PC-3 (cell line): Measurements from ENCODE around the gene HHATL. TPM values are rescaled to one million over a fixed set of nuclear protein-coding genes. Genes with fewer than 3 reads are reported as not detected.

Experiments
- ATAC-seq: fragments of 200-7000 bp; cut with Tn5 transposase; 2 replicates; pipeline ENCODE4 v1.9.1; 2020; ENCODE audit warnings: mild to moderate bottlenecking, moderate library complexity
- BruUV-seq: library from RNA; stranded (reverse); fragments of 400-500 nt; replicated peaks from 2 replicates; lab custom pipeline; 2021; lab: Mats Ljungman, UMichigan
- CTCF ChIA-PET: fragments of 300-600 bp; sonication (Branson Sonifier 250); formaldehyde crosslinking; loops from one replicate; lab custom pipeline; 2022; ENCODE audit warnings: antibody characterized with exemption; lab: Charles Lee
- POLR2A ChIA-PET: fragments of 300-600 bp; sonication (Branson Sonifier 250); formaldehyde crosslinking; loops from one replicate; lab custom pipeline; 2022; ENCODE audit warnings: antibody characterized with exemption; ENCODE audit not compliant: unreplicated experiment; lab: Charles Lee
- DNase-seq: peaks from one replicate; pipeline ENCODE4 v3.0.0-alpha.2; 2015
- H2AFZ ChIP-seq: fragments of 300-600 bp; sonication (generic); 2 replicates; pipeline ENCODE4 v1.6.0; 2016; ENCODE audit warnings: antibody characterized with exemption, low read length
- H3F3A ChIP-seq: fragments of 300-600 bp; sonication (generic); one replicate; pipeline ENCODE4 v1.6.0; 2017; ENCODE audit warnings: antibody characterized with exemption, low read length, control low read depth, mild to moderate bottlenecking; ENCODE audit not compliant: unreplicated experiment
- H3K27ac ChIP-seq: fragments of 300-600 bp; sonication (generic); 2 replicates; pipeline ENCODE4 v1.5.1; 2016; ENCODE audit warnings: mild to moderate bottlenecking, low read length
- H3K27me3 ChIP-seq: fragments of 300-600 bp; sonication (generic); 2 replicates; pipeline ENCODE4 v1.6.1; 2016; ENCODE audit warnings: low read length, mixed read lengths
- H3K36me3 ChIP-seq: fragments of 300-600 bp; sonication (generic); 2 replicates; pipeline ENCODE4 v1.6.1; 2016; ENCODE audit warnings: low read depth, mixed run types, low read length, mixed read lengths
- H3K4me1 ChIP-seq: fragments of 300-600 bp; sonication (generic); 2 replicates; pipeline ENCODE4 v1.5.1; 2016; ENCODE audit warnings: low read length; ENCODE audit not compliant: insufficient read depth
- H3K4me2 ChIP-seq: fragments of 300-600 bp; sonication (generic); 2 replicates; pipeline ENCODE4 v1.6.0; 2016; ENCODE audit warnings: low read length
- H3K4me3 ChIP-seq: fragments of 300-600 bp; sonication (generic); 2 replicates; pipeline ENCODE4 v1.5.1; 2016; ENCODE audit warnings: mild to moderate bottlenecking, low read length, mixed read lengths
- H3K79me2 ChIP-seq: fragments of 300-600 bp; sonication (generic); 2 replicates; pipeline ENCODE4 v1.6.1; 2017; ENCODE audit warnings: low read length, mixed read lengths
- H3K9ac ChIP-seq: fragments of 300-600 bp; sonication (generic); 2 replicates; pipeline ENCODE4 v1.6.0; 2016; ENCODE audit warnings: mild to moderate bottlenecking, low read length
- H3K9me2 ChIP-seq: fragments of 300-600 bp; sonication (generic); replicated peaks from 2 replicates; pipeline ENCODE4 v1.6.1; 2016; ENCODE audit warnings: mixed run types, low read length, mixed read lengths
- H3K9me3 ChIP-seq: fragments of 300-600 bp; sonication (generic); 2 replicates; pipeline ENCODE4 v1.6.1; 2016; ENCODE audit warnings: low read length, mixed read lengths
- H4K20me1 ChIP-seq: fragments of 300-600 bp; sonication (generic); 2 replicates; pipeline ENCODE4 v1.6.1; 2016; ENCODE audit warnings: low read length, mixed read lengths
- EZH2 ChIP-seq: fragments of 300-600 bp; sonication (generic); IDR thresholded peaks from one replicate; pipeline ENCODE4 v1.6.1; 2017; ENCODE audit warnings: antibody characterized with exemption, mild to moderate bottlenecking, low read length; ENCODE audit not compliant: unreplicated experiment
- EZH2phosphoT487 ChIP-seq: fragments of 300-600 bp; sonication (generic); IDR thresholded peaks from 2 replicates; pipeline ENCODE4 v1.6.1; 2018; ENCODE audit warnings: mild to moderate bottlenecking, antibody characterized with exemption, low read length, borderline replicate concordance
- intact Hi-C: fragments of 100-400 bp; cut with micrococcal nuclease; formaldehyde crosslinking; loops from 2 replicates; pipeline ENCODE4 v1.9.0; 2023
- total RNA-seq: library from RNA; depleted of rRNA; stranded (reverse); fragments of >200 nt; gene quantifications from 2 replicates; pipeline ENCODE4 v1.2.3, GENCODE V29; 2014
- TF ChIP-seq, protein P1 (sequence below): fragments of 300-600 bp; sonication (generic); conservative IDR thresholded peaks from 2 replicates; pipeline ENCODE4 v1.5.1; 2017; ENCODE audit warnings: antibody characterized with exemption, low read depth, mild to moderate bottlenecking, low read length

The HHATL gene
- total RNA-seq, 1 experiment from 2014 or later = not detected

DNA sequence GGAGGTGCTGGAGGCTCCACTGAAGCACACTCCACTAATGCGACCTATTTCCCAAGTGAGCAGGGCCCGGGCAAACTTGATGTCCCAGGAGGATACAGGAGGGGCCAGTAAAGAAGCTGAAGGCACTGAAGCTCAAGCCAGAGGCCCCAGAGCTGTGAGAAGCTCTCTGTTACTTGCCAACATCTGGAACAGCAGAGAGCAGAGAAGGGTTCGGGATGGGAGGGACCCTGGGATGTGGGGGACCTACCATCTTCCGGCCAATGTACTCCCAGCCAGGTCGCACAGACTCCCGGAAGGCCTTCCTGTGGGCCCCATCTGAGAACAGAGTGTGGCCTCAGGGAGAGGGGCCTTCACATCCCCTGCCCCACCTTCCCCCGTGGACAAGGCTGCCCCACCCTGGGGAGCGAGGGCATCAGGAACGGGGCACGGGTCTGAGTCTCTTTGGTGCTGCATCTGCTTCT is 3.1 kb downstream of the HHATL start:
- H3K4me2 ChIP-seq = no peak overlapping the region
- no peaks in the 10 kb centered on the region for H3K36me3 ChIP-seq
- no peak overlapping the region for H2AFZ ChIP-seq
- no peak overlapping the region for H3K9ac ChIP-seq
- H4K20me1 ChIP-seq = no peaks in the 10 kb centered on the region
- no peaks in the 10 kb centered on the region for H3K79me2 ChIP-seq
- H3F3A ChIP-seq = no peaks in the 10 kb centered on the region
- BruUV-seq = no TSS peak
- no peaks in the 10 kb centered on the region for H3K9me2 ChIP-seq
- ChIA-PET CTCF (no interaction called here), POLR2A (no interaction called here)
- TF ChIP-seq, protein P1, sequence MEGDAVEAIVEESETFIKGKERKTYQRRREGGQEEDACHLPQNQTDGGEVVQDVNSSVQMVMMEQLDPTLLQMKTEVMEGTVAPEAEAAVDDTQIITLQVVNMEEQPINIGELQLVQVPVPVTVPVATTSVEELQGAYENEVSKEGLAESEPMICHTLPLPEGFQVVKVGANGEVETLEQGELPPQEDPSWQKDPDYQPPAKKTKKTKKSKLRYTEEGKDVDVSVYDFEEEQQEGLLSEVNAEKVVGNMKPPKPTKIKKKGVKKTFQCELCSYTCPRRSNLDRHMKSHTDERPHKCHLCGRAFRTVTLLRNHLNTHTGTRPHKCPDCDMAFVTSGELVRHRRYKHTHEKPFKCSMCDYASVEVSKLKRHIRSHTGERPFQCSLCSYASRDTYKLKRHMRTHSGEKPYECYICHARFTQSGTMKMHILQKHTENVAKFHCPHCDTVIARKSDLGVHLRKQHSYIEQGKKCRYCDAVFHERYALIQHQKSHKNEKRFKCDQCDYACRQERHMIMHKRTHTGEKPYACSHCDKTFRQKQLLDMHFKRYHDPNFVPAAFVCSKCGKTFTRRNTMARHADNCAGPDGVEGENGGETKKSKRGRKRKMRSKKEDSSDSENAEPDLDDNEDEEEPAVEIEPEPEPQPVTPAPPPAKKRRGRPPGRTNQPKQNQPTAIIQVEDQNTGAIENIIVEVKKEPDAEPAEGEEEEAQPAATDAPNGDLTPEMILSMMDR = no peak
- no peak for TF ChIP-seq EZH2phosphoT487
- TF ChIP-seq EZH2 = no peak
- H3K9me3 ChIP-seq = no peaks in the 10 kb centered on the region
- H3K4me1 ChIP-seq = 0 out of 2 replicates have a peak, but pooled peaks cover 3% of the 10 kb centered on the region
- no peak for DNase-seq
- intact Hi-C loops = no loop called here
- no peak overlapping the region for H3K27ac ChIP-seq
- ATAC-seq = no peak
- H3K27me3 ChIP-seq = no peaks in the 10 kb centered on the region
- H3K4me3 ChIP-seq = no peak overlapping the region

DNA sequence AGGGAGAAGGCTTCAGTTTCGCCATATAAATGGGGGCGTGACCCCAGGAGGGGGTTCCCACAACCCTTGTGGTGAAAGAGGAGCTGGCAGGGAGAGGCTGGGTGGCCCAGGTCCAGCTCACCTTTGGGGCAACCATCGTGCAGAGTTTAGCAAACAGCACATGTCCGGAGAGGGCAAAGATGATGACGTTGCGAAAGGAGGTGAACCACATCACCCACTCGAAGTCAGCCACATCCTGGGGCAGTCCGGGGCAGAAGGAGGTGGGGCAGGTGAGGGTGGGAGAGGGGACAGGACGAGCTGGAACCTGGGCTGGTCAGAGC is 3.7 kb downstream of the HHATL start:
- Histone ChIP-seq H3K4me3 (no peak overlapping the region), H3K9me2 (no peaks in the 10 kb centered on the region), H4K20me1 (no peaks in the 10 kb centered on the region), H3K79me2 (no peaks in the 10 kb centered on the region), H3K36me3 (no peaks in the 10 kb centered on the region), H3K9ac (no peak overlapping the region), H3F3A (no peaks in the 10 kb centered on the region), H2AFZ (no peak overlapping the region), H3K4me2 (no peak overlapping the region), H3K27ac (no peak overlapping the region), H3K4me1 (no peaks in the 10 kb centered on the region), H3K9me3 (no peaks in the 10 kb centered on the region), H3K27me3 (no peaks in the 10 kb centered on the region)
- intact Hi-C loops = no loop called here
- no peak for DNase-seq
- TF ChIP-seq EZH2 (no peak), EZH2phosphoT487 (no peak)
- TF ChIP-seq, protein P1 = no peak
- BruUV-seq = no TSS peak
- ATAC-seq = no peak
- ChIA-PET CTCF (no interaction called here), POLR2A (no interaction called here)

DNA sequence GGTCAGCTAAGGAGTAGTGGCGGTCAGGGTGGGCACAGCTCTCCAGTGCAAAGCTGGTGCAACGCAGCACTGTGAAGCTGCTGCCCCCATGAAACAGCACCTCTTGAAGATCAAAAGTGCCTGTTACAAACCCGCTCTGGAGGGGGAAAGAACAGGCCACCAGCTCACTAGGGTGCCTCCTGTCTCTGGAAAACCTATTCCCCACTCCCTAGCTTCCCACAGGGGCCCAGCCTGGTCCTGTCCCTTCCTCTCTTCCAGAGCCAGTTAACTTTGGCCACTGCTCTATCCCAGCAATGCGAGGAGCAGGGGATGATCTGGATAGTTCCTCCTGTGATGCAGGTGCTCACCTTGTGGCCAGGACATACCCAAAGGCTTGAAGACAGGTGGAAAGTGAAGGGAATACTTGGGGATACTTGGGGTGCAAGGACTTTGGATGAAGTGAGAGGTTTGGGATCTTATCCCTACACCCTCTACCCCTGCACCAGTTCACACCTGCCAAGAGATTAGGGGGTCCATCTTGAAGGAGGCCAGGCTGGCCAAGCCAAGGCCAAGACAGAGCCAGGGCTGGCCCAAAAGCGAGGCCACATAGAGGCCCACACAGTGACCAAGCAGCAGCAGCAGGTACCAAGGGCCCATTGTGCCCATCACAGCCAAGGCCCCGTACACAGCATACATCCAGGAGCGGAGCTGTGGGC is 4.2 kb downstream of the HHATL start:
- CTCF ChIA-PET = no interaction called here
- Histone ChIP-seq H3K27me3 (no peaks in the 10 kb centered on the region), H3K27ac (no peak overlapping the region), H3K4me1 (no peaks in the 10 kb centered on the region), H3K4me2 (no peak overlapping the region), H3K79me2 (no peaks in the 10 kb centered on the region), H4K20me1 (no peaks in the 10 kb centered on the region), H3K9me3 (no peaks in the 10 kb centered on the region), H3K9me2 (no peaks in the 10 kb centered on the region), H3F3A (no peaks in the 10 kb centered on the region), H3K9ac (no peak overlapping the region), H3K4me3 (no peak overlapping the region), H2AFZ (no peak overlapping the region), H3K36me3 (no peaks in the 10 kb centered on the region)
- intact Hi-C loops = no loop called here
- BruUV-seq = no TSS peak
- POLR2A ChIA-PET = no interaction called here
- no peak for DNase-seq
- no peak for ATAC-seq
- TF ChIP-seq EZH2phosphoT487 = no peak
- TF ChIP-seq EZH2 = no peak
- TF ChIP-seq, protein P1 = no peak
